NCI-H128 (cell line): Measurements from ENCODE around the gene POLR2I.
A peak's percentile ranks its signal among the peaks of the same experiment; 100 is the strongest.
"Not testable (repeated sequence)": the region's sequence is repeated elsewhere in the genome, so short reads cannot be mapped to it uniquely, and the experiment has no call there.

ENCODE experiments used
- DNase-seq: peaks from one replicate; lab custom pipeline; 2025; ENCODE audit not compliant: unreplicated experiment; lab: John Stamatoyannopoulos, UW

Gene POLR2I

GRCh38 chr19:36134867-36135266 lies 20.2 kb upstream of the POLR2I start:
- DNase-seq: not testable (repeated sequence)

- DNase-seq: not testable (repeated sequence)
These were observed 16.5 kb upstream of the POLR2I start for GRCh38 chr19:36131221-36131620.

- DNase-seq: no peak
These were observed 13.7 kb upstream of the POLR2I start for GRCh38 chr19:36128392-36128736.

- DNase-seq: no peak
These were observed 10.9 kb upstream of the POLR2I start for GRCh38 chr19:36125557-36125956.

GRCh38 chr19:36121486-36122124 lies 6.9 kb upstream of the POLR2I start:
- no peak for DNase-seq

GRCh38 chr19:36120984-36121358 lies 6.3 kb upstream of the POLR2I start:
- DNase-seq: no peak

GRCh38 chr19:36120092-36120983 lies 5.7 kb upstream of the POLR2I start:
- no peak for DNase-seq

GRCh38 chr19:36116344-36116637 lies 1.6 kb upstream of the POLR2I start:
- no peak for DNase-seq

- DNase-seq: peak; percentile 60
These were observed 1.0 kb upstream of the POLR2I start, which contains the start of gene TBCB for GRCh38 chr19:36115453-36116343. Gene TBCB, plus strand, starts transcription at chr19:36115468. Its CDS starts 93 bp downstream, at chr19:36115561.

GRCh38 chr19:36113894-36114720 lies 568 bp downstream of the POLR2I start:
- DNase-seq: no peak

GRCh38 chr19:36113425-36113824 lies 1.2 kb downstream of the POLR2I start:
- DNase-seq: no peak

GRCh38 chr19:36112678-36113077 lies 2.0 kb downstream of the POLR2I start:
- DNase-seq: no peak

- DNase-seq: no peak
These were observed 3.5 kb downstream of the POLR2I start for GRCh38 chr19:36111200-36111539.

- DNase-seq: no peak
These were observed 4.0 kb downstream of the POLR2I start, which contains the start of gene OVOL3 for GRCh38 chr19:36110487-36111199. Gene OVOL3, plus strand, starts transcription at chr19:36111143. Its CDS starts 60 bp downstream, at chr19:36111203.

GRCh38 chr19:36108684-36109083 lies 6.0 kb downstream of the POLR2I start:
- no peak for DNase-seq

GRCh38 chr19:36106991-36107390 lies 7.7 kb downstream of the POLR2I start:
- DNase-seq: no peak

- DNase-seq: no peak
These were observed 8.2 kb downstream of the POLR2I start for GRCh38 chr19:36106441-36106840.

GRCh38 chr19:36103842-36104552 lies 10.7 kb downstream of the POLR2I start:
- no peak for DNase-seq

GRCh38 chr19:36103040-36103626 lies 11.5 kb downstream of the POLR2I start:
- no peak for DNase-seq
